Sigmoid colon (tissue), 7 donors: ENCODE results near the gene RPS3. TPM values are rescaled to one million over a fixed set of nuclear protein-coding genes. Genes with fewer than 3 reads are reported as not detected.
A peak's percentile ranks its signal among the peaks of the same experiment; 100 is the strongest.

ENCODE experiments used
- DNase-seq: peaks from one replicate; pipeline ENCODE4 v3.0.0-alpha.2; 2019
- H3K27ac ChIP-seq, 4 donors: fragments of 200-600 bp; sonication (generic); one replicate each; pipeline ENCODE4 v1.5.1; 2016 to 2019; ENCODE audit warnings: mild to moderate bottlenecking in 1 of 4
- H3K27me3 ChIP-seq, 3 donors: fragments of 200-600 bp; sonication (generic); one replicate each; pipeline ENCODE4 v1.5.1; 2019; ENCODE audit warnings: mild to moderate bottlenecking in 1 of 3
- H3K36me3 ChIP-seq, 4 donors: fragments of 200-600 bp; sonication (generic); one replicate each; pipeline ENCODE4 v1.5.1; 2016 to 2019
- H3K4me1 ChIP-seq, 4 donors: fragments of 200-600 bp; sonication (generic); one replicate each; pipeline ENCODE4 v1.5.1; 2017 to 2019
- H3K4me3 ChIP-seq, 4 donors: fragments of 200-600 bp; sonication (generic); one replicate each; pipeline ENCODE4 v1.5.1; 2017 to 2019; ENCODE audit warnings: mild to moderate bottlenecking in 2 of 4, moderate library complexity in 1 of 4
- H3K9me3 ChIP-seq, 4 donors: fragments of 200-600 bp in 3 of 4; sonication (generic) in 3 of 4; one replicate each; pipeline versions ENCODE4 v1.5.1 to v1.6.1; 2013 to 2019
- EP300 ChIP-seq, 4 donors: sonication (generic); formaldehyde crosslinking; IDR thresholded peaks; one replicate each; pipeline ENCODE4 v1.6.1; 2017; ENCODE audit warnings: antibody characterized with exemption in 4 of 4
- POLR2A ChIP-seq, 2 donors: fragments of 450-650 bp; IDR thresholded peaks; one replicate each; pipeline ENCODE4 v1.6.1; 2016; ENCODE audit warnings: antibody characterized with exemption in 2 of 2, mild to moderate bottlenecking in 2 of 2, moderate library complexity in 2 of 2
- POLR2AphosphoS5 ChIP-seq, 4 donors: sonication (generic); formaldehyde crosslinking; IDR thresholded peaks; one replicate each; pipeline ENCODE4 v1.6.1; 2017; ENCODE audit warnings: antibody characterized with exemption in 4 of 4
- WGBS, 2 donors: extraction: QIAGEN DNeasy Blood & Tissue Kit; methylation state at CpG; one replicate each; pipeline ENCODE4 v1.1.7; 2013; 5-methylcytosine and 5-hydroxymethylcytosine counted together
- intact Hi-C: fragments of 100-400 bp; cut with DNase I; formaldehyde crosslinking; loops from one replicate; pipeline ENCODE4 v1.15.1; 2023
- polyA plus RNA-seq, 3 donors: library from polyadenylated mRNA; stranded (reverse); fragments of 200-250 nt; gene quantifications; one replicate each; pipeline ENCODE4 v1.2.3, GENCODE V29; 2013
- total RNA-seq, 4 donors: library from RNA; depleted of rRNA; stranded (reverse); fragments of >200 nt; gene quantifications; one replicate each; pipeline ENCODE4 v1.1.0, GENCODE V29; 2016
- TF ChIP-seq, protein P1 (sequence below), 4 experiments: fragments of 450-650 bp in 3 of 4; fragments of 200-600 bp in 1 of 4; IDR thresholded peaks; one replicate each; pipeline ENCODE4 v1.5.1; 2016 to 2019; ENCODE audit warnings: antibody characterized with exemption in 4 of 4, mild to moderate bottlenecking in 3 of 4, moderate library complexity in 2 of 4
- donor health status: healthy with polysubstance abuse.
- donor health status: Bipolar disorder and iron deficiency.
- donor health status: healthy.

The RPS3 gene
- total RNA-seq (1,000 to 10,000 TPM in 3 of 4 donors, 100 to 1,000 TPM in 1; 967 to 2,377 (median 1,713) TPM), polyA plus RNA-seq (1,000 to 10,000 TPM; 2,814 to 4,083 (median 3,267) TPM)

DNA sequence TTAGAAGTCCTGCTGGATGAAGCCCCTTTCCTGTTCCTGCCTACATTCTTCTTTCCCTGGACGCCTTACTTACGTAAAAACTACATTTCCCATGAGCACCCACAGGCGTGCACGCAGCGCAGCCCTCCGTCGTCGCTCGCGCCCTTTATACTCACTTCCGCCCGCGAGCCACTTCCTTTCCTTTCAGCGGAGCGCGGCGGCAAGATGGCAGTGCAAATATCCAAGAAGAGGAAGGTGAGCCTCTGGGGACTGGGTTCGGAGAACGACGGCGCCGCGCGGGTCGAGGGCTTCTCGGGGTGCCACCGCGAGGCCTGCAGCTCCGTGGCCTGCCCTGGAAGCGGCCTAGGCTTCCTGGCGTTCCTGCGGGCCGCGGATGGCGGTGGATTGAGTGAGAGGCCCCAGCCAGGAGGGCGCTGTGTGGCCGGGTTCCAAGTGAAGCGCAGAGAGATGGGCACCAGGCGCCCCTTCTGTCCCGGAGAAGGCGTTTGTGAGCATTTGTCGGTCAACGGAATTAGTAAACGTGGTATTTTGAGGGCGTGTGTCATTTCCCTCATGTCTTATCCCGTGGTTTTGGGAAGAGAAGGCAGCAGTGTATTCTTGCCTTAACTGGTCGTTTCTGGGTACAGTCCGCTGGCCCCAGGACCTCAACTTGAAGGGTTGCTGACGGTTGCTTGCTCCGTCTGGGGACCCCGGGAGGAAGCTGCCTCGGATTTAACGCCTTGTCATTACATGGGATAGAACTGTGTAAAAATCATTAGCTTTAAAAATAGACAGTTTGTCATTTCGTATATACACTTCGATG, at the start of gene RPS3:
Gene RPS3, plus strand, starts transcription at position 175 of the 802 bp plus-strand sequence. Its CDS starts 30 bp downstream, at position 205.
- DNase-seq = peak; percentile 95
- H3K9me3 ChIP-seq = no peaks in the 10 kb centered on the region
- peak within 1 kb of the TSS; percentile 51 to 72 (median 66) for H3K4me3 ChIP-seq
- WGBS, 2 donors = 0% methylated on average over 55 of the region's 55 CpGs
- H3K36me3 ChIP-seq = peaks cover 0 to 39% (median 28%) of the 10 kb centered on the region in 4 donors
- peaks cover 0 to 31% (median 23%) of the 10 kb centered on the region in 4 donors for H3K4me1 ChIP-seq
- H3K27ac ChIP-seq = peak within 1 kb of the TSS; percentile 86 to 91 (median 90)
- H3K27me3 ChIP-seq = no peaks in the 10 kb centered on the region
- intact Hi-C loops = no loop called here
- TF ChIP-seq POLR2A (IDR thresholded peaks at IDR 0.05) (peak; percentile 90 to 91), EP300 (IDR thresholded peaks at IDR 0.05) (peak in 1 of 4 donors; percentile 52), POLR2AphosphoS5 (IDR thresholded peaks at IDR 0.05) (peak; percentile 98 to 99 (median 98))
- TF ChIP-seq, protein P1, sequence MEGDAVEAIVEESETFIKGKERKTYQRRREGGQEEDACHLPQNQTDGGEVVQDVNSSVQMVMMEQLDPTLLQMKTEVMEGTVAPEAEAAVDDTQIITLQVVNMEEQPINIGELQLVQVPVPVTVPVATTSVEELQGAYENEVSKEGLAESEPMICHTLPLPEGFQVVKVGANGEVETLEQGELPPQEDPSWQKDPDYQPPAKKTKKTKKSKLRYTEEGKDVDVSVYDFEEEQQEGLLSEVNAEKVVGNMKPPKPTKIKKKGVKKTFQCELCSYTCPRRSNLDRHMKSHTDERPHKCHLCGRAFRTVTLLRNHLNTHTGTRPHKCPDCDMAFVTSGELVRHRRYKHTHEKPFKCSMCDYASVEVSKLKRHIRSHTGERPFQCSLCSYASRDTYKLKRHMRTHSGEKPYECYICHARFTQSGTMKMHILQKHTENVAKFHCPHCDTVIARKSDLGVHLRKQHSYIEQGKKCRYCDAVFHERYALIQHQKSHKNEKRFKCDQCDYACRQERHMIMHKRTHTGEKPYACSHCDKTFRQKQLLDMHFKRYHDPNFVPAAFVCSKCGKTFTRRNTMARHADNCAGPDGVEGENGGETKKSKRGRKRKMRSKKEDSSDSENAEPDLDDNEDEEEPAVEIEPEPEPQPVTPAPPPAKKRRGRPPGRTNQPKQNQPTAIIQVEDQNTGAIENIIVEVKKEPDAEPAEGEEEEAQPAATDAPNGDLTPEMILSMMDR (IDR thresholded peaks at IDR 0.05) = no peak

DNA sequence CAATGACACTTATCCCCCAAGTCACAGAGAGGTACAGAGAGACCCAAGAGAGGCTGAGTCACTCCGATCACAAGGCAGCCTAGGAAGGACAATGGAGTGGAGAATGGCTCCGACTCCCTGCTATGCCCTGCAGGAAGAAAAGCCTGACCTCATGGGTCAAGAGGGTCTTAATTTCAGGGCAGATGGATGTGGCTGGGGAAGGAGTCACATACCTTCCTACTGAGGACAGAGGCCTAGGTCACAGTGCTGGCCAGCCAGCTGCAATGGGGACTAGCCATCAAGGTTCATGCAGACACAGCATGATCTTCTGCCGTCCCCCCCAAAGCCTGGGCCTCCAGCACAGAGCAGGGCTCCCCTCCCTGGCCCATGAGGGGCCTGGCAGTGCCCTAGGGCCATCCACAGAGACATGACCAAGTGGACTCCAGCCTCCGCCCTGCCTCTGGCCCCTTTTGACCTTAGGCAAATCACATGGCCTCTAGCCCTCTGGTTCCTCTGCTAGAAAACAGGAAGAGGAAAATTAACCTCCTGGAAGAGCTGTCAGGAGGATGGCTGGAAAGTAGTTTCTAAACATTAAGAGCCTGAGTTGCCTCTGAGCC, 49.7 kb upstream of the RPS3 start:
- 77 to 79% methylated on average over 4 of the region's 4 CpGs for WGBS, 2 donors
- peaks cover 0 to 78% (median 74%) of the 10 kb centered on the region in 4 donors for H3K4me1 ChIP-seq
- intact Hi-C loops = no loop called here

GRCh38 chr11:75350122-75350742, 49.1 kb upstream of the RPS3 start:
- Histone ChIP-seq H3K4me1 (peaks cover 0 to 71% (median 68%) of the 10 kb centered on the region in 4 donors), H3K4me3 (peak overlapping the region; percentile 86 to 97 (median 94)), H3K27me3 (no peaks in the 10 kb centered on the region), H3K9me3 (no peaks in the 10 kb centered on the region), H3K27ac (peak overlapping the region; percentile 97 to 98 (median 97)), H3K36me3 (no peaks in the 10 kb centered on the region)
- TF ChIP-seq, protein P1 (IDR thresholded peaks at IDR 0.05) = no peak
- TF ChIP-seq POLR2AphosphoS5 (IDR thresholded peaks at IDR 0.05) = no peak
- TF ChIP-seq POLR2A (IDR thresholded peaks at IDR 0.05) = no peak
- no peak for TF ChIP-seq EP300 (IDR thresholded peaks at IDR 0.05)
- WGBS, 2 donors = 44 to 47% methylated on average over 9 of the region's 9 CpGs
- no peak for DNase-seq
- intact Hi-C loops = no loop called here

More for the DNA sequence above, 49.7 kb upstream of the RPS3 start:
- H3K4me3 ChIP-seq = peak overlapping the region; percentile 86 to 97 (median 94)
- H3K9me3 ChIP-seq = no peaks in the 10 kb centered on the region
- peak; percentile 72 for DNase-seq
- no peaks in the 10 kb centered on the region for H3K27me3 ChIP-seq
- TF ChIP-seq POLR2AphosphoS5 (IDR thresholded peaks at IDR 0.05) (no peak), POLR2A (IDR thresholded peaks at IDR 0.05) (no peak), EP300 (IDR thresholded peaks at IDR 0.05) (no peak)
- TF ChIP-seq, protein P1 (IDR thresholded peaks at IDR 0.05) = no peak
- no peaks in the 10 kb centered on the region for H3K36me3 ChIP-seq
- H3K27ac ChIP-seq = peak overlapping the region; percentile 97 to 98 (median 97)

- no peaks in the 10 kb centered on the region for H3K36me3 ChIP-seq
- peak overlapping the region; percentile 86 to 97 (median 94) for H3K4me3 ChIP-seq
- H3K27me3 ChIP-seq = no peaks in the 10 kb centered on the region
- 4 to 6% methylated on average over 47 of the region's 47 CpGs for WGBS, 2 donors
- peak overlapping the region; percentile 97 to 98 (median 97) for H3K27ac ChIP-seq
- peak; percentile 91 for DNase-seq
- TF ChIP-seq EP300 (IDR thresholded peaks at IDR 0.05) (no peak), POLR2AphosphoS5 (IDR thresholded peaks at IDR 0.05) (peak in 2 of 4 donors; percentile 28 to 43), POLR2A (IDR thresholded peaks at IDR 0.05) (no peak)
- TF ChIP-seq, protein P1 (IDR thresholded peaks at IDR 0.05) = peak in 2 of 4 experiments; percentile 17 to 24
- H3K4me1 ChIP-seq = peaks cover 0 to 64% (median 61%) of the 10 kb centered on the region in 4 donors
- intact Hi-C loops = no loop called here
- H3K9me3 ChIP-seq = no peaks in the 10 kb centered on the region
These were observed 48.4 kb upstream of the RPS3 start for GRCh38 chr11:75350743-75351540.
